WTC11 (cell line): ENCODE results near the gene ZNF688. TPM values are rescaled to one million over a fixed set of nuclear protein-coding genes. Genes with fewer than 3 reads are reported as not detected.

Experiments used
- ATAC-seq: fragments of 200-7000 bp; cut with Tn5 transposase; 2 replicates; pipeline ENCODE4 v1.10.0; 2021; ENCODE audit warnings: mild to moderate bottlenecking, moderate library complexity
- CTCF ChIA-PET: fragments of 300-600 bp; sonication (Branson Sonifier 250); formaldehyde crosslinking; loops from one replicate; lab custom pipeline; 2021; ENCODE audit warnings: antibody characterized with exemption; lab: Charles Lee
- POLR2A ChIA-PET: fragments of 350-600 bp; sonication (Branson Sonifier 250); formaldehyde crosslinking; loops from one replicate; lab custom pipeline; 2021; ENCODE audit warnings: antibody characterized with exemption; lab: Charles Lee
- DNase-seq: peaks from one replicate; pipeline ENCODE4 v3.0.0; 2021; ENCODE audit warnings: low spot score
- H3K27ac Mint-ChIP-seq: 2 replicates; pipeline ENCODE4 v1.8.0; 2021; ENCODE audit warnings: mixed read lengths
- H3K27me3 Mint-ChIP-seq: 2 replicates; pipeline ENCODE4 v1.8.0; 2021; ENCODE audit warnings: low read depth, mild to moderate bottlenecking, moderate library complexity, mixed read lengths
- H3K36me3 Mint-ChIP-seq: 2 replicates; pipeline ENCODE4 v1.8.0; 2021; ENCODE audit warnings: mixed read lengths
- H3K4me1 Mint-ChIP-seq: 2 replicates; pipeline ENCODE4 v1.8.0; 2022; ENCODE audit warnings: mixed read lengths
- H3K4me3 Mint-ChIP-seq: 2 replicates; pipeline ENCODE4 v1.8.0; 2021; ENCODE audit warnings: mild to moderate bottlenecking, moderate library complexity, mixed read lengths
- H3K9me3 Mint-ChIP-seq: 2 replicates; pipeline ENCODE4 v1.8.0; 2021; ENCODE audit warnings: mixed read lengths
- CBFB ChIP-seq: sonication (generic); formaldehyde crosslinking; IDR thresholded peaks from 2 replicates; pipeline ENCODE4 v1.8.1; 2022; ENCODE audit warnings: mild to moderate bottlenecking, low read depth, missing genetic modification reagents
- ESRRA ChIP-seq: sonication (generic); formaldehyde crosslinking; IDR thresholded peaks from 2 replicates; pipeline ENCODE4 v1.8.1; 2022; ENCODE audit warnings: mild to moderate bottlenecking, missing genetic modification reagents, borderline replicate concordance
- FOXP1 ChIP-seq: sonication (generic); formaldehyde crosslinking; IDR thresholded peaks from 2 replicates; pipeline ENCODE4 v1.8.0; 2022; ENCODE audit warnings: missing genetic modification reagents, mild to moderate bottlenecking, moderate library complexity, borderline replicate concordance
- JAZF1 ChIP-seq: fragments of 250-450 bp; sonication (Bioruptor Pico); IDR thresholded peaks from 2 replicates; pipeline ENCODE4 v1.9.0; 2021; ENCODE audit warnings: moderate library complexity, mild to moderate bottlenecking, inconsistent platforms
- NFATC4 ChIP-seq: fragments of 250-450 bp; sonication (Bioruptor Pico); IDR thresholded peaks from 2 replicates; pipeline ENCODE4 v1.9.0; 2021; ENCODE audit warnings: mild to moderate bottlenecking
- SMAD3 ChIP-seq: sonication (generic); formaldehyde crosslinking; IDR thresholded peaks from 2 replicates; pipeline ENCODE4 v1.8.0; 2022; ENCODE audit warnings: missing genetic modification reagents, mild to moderate bottlenecking, borderline replicate concordance
- TCF7 ChIP-seq: sonication (generic); formaldehyde crosslinking; IDR thresholded peaks from 2 replicates; pipeline ENCODE4 v1.8.0; 2022; ENCODE audit warnings: mild to moderate bottlenecking, low read depth, missing genetic modification reagents, moderate library complexity
- ZNF263 ChIP-seq: sonication (generic); formaldehyde crosslinking; IDR thresholded peaks from 2 replicates; pipeline ENCODE4 v1.8.1; 2022; ENCODE audit warnings: low read depth, mild to moderate bottlenecking, moderate library complexity, missing genetic modification reagents
- total RNA-seq: library from RNA; stranded (reverse); gene quantifications from 3 replicates; pipeline ENCODE4 v1.2.3, GENCODE V29; 2021
- TF ChIP-seq, protein P1 (sequence below): sonication (generic); formaldehyde crosslinking; IDR thresholded peaks from 2 replicates; pipeline ENCODE4 v1.8.1; 2023; ENCODE audit warnings: mild to moderate bottlenecking, missing genetic modification reagents, moderate library complexity
- TF ChIP-seq, protein P2 (sequence below): sonication (generic); formaldehyde crosslinking; IDR thresholded peaks from 2 replicates; pipeline ENCODE4 v1.8.0; 2023; ENCODE audit warnings: missing genetic modification reagents, mild to moderate bottlenecking, borderline replicate concordance
- TF ChIP-seq, protein P3 (sequence below): sonication (generic); formaldehyde crosslinking; IDR thresholded peaks from 2 replicates; pipeline ENCODE4 v1.8.1; 2023; ENCODE audit warnings: mild to moderate bottlenecking, missing genetic modification reagents
- TF ChIP-seq, protein P4 (sequence below): sonication (generic); formaldehyde crosslinking; conservative IDR thresholded peaks from 2 replicates; pipeline ENCODE4 v1.8.1; 2022; ENCODE audit warnings: mild to moderate bottlenecking, missing genetic modification reagents
- TF ChIP-seq, protein P5 (sequence below): sonication (generic); formaldehyde crosslinking; IDR thresholded peaks from 2 replicates; pipeline ENCODE4 v1.8.1; 2023; ENCODE audit warnings: mild to moderate bottlenecking, moderate library complexity, missing genetic modification reagents
- TF ChIP-seq, protein P6 (sequence below): sonication (generic); formaldehyde crosslinking; IDR thresholded peaks from 2 replicates; pipeline ENCODE4 v1.8.1; 2022; ENCODE audit warnings: low read depth, missing genetic modification reagents, borderline replicate concordance
- TF ChIP-seq, protein P7 (sequence below): fragments of 250-450 bp; sonication (Bioruptor Pico); conservative IDR thresholded peaks from 2 replicates; pipeline ENCODE4 v1.9.0; 2021; ENCODE audit warnings: mild to moderate bottlenecking

The ZNF688 gene
- total RNA-seq, 1 experiment from 2014 or later: 4.2 TPM

DNA sequence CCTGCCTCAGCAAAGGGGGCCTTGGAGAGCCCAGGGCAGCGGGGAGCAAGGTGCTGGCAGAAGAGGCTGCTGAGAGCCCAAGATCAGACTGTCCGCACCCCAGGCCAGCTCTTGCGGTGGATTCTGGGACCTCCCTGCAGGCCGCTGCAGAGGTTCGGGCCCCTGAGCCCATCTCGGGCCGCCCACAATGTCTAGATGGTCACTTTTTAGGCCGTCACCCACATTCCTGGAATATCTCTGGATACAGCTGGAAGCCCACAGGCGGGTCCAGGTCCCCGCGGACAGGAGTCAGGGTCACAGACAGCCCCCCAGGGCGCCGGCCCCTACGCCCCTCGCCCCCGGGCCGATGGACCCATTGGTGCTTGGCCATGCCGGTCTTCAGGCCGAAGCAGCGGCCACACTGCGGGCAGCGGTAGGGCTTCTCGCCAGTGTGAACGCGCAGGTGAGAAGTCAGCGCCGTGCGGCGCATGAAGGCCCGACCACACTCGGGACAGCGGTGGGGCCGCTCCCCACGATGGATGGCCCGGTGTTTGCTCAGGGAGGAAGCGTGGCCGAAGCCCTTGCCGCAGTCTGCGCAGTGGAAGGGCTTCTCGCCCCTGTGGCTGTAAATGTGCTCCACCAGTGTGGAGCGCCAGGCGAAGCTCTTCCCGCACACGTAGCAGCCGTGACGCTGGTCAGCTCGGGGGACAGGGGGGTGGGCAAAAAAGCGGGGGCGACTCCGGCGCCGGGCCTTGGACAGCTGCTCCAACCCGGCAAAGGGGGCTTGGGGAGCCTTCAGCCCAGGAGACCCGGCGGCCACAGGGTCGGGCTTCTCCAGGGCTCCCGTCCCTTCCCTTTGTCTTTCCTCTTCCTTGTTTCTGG, 39.0 kb downstream of the ZNF688 start:
- TF ChIP-seq ZNF263 (CRISPR knock-in tag): no peak
- TF ChIP-seq FOXP1 (CRISPR knock-in tag): no peak
- no peak for TF ChIP-seq ESRRA (CRISPR knock-in tag)
- TF ChIP-seq JAZF1 (CRISPR knock-in tag): no peak
- TF ChIP-seq, protein P1, sequence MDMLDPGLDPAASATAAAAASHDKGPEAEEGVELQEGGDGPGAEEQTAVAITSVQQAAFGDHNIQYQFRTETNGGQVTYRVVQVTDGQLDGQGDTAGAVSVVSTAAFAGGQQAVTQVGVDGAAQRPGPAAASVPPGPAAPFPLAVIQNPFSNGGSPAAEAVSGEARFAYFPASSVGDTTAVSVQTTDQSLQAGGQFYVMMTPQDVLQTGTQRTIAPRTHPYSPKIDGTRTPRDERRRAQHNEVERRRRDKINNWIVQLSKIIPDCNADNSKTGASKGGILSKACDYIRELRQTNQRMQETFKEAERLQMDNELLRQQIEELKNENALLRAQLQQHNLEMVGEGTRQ (CRISPR knock-in tag): no peak
- DNase-seq: no peak
- Mint-ChIP-seq H3K27me3 (no peaks in the 10 kb centered on the region), H3K36me3 (peaks cover 13% of the 10 kb centered on the region), H3K27ac (peak overlapping the region; percentile 84), H3K4me3 (peak overlapping the region; percentile 68), H3K9me3 (no peaks in the 10 kb centered on the region), H3K4me1 (peaks cover 32% of the 10 kb centered on the region)
- ChIA-PET CTCF (interaction anchor here (0.6 to 4.7 kb wide), 2 partner anchors 23 to 83 kb away, joined by 3 to 30 read pairs; no protein-coding TSS in a partner anchor), POLR2A (no interaction called here)
- ATAC-seq: no peak

DNA sequence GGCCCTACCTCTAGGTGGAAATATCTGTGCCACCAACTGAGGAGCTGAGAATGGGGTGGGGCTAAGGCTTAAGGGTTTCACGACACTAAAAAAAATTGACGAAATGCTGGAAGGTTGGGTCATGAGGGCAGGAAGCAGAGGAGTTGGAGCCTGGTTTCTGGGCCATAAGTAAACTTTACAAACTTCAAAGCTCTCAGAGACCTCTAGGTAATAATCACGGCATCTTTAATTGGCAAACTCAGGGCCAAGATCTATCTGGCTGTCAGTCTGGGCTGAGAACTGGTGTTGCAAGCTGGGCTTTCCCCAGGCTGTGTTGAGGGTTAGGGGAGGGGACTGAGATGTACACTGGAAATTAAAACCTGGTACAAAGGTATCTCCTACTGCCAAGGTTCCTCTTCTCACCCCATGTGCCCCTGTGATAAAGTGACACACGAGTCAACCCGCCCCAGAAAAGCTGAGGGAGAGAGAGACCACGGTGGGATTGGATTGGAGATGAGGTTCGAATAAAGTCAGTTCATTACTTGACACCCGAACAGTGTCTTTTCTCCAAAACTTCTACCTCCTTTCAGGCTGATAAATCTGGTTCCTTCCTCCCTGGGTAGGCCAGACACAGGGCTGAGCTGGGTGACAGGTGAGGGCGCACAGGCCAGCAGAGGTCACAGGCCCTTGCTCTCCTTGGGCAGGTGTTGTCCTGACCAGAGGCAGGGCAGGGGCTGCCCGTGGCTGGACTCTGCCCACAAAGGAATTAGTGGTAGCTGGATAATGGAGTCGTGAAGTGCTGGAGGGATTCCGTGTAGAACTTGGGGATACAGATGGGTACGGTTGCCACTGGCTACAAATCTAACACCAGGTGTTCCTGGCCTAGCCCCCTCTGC, 41.1 kb downstream of the ZNF688 start:
- Mint-ChIP-seq H3K27ac (no peak overlapping the region), H3K27me3 (no peaks in the 10 kb centered on the region), H3K36me3 (peaks cover 6% of the 10 kb centered on the region; the same call in 1 of the 2 replicates), H3K4me1 (peaks cover 23% of the 10 kb centered on the region), H3K9me3 (no peaks in the 10 kb centered on the region), H3K4me3 (no peak overlapping the region)
- ChIA-PET POLR2A (no interaction called here), CTCF (interaction anchor here (0.6 to 3.5 kb wide), 3 partner anchors 85 to 164 kb away, joined by 3 to 20 read pairs (median 5); partner anchors contain the start of gene DCTPP1)
- ATAC-seq (no peak), DNase-seq (no peak)
- TF ChIP-seq, protein P2, sequence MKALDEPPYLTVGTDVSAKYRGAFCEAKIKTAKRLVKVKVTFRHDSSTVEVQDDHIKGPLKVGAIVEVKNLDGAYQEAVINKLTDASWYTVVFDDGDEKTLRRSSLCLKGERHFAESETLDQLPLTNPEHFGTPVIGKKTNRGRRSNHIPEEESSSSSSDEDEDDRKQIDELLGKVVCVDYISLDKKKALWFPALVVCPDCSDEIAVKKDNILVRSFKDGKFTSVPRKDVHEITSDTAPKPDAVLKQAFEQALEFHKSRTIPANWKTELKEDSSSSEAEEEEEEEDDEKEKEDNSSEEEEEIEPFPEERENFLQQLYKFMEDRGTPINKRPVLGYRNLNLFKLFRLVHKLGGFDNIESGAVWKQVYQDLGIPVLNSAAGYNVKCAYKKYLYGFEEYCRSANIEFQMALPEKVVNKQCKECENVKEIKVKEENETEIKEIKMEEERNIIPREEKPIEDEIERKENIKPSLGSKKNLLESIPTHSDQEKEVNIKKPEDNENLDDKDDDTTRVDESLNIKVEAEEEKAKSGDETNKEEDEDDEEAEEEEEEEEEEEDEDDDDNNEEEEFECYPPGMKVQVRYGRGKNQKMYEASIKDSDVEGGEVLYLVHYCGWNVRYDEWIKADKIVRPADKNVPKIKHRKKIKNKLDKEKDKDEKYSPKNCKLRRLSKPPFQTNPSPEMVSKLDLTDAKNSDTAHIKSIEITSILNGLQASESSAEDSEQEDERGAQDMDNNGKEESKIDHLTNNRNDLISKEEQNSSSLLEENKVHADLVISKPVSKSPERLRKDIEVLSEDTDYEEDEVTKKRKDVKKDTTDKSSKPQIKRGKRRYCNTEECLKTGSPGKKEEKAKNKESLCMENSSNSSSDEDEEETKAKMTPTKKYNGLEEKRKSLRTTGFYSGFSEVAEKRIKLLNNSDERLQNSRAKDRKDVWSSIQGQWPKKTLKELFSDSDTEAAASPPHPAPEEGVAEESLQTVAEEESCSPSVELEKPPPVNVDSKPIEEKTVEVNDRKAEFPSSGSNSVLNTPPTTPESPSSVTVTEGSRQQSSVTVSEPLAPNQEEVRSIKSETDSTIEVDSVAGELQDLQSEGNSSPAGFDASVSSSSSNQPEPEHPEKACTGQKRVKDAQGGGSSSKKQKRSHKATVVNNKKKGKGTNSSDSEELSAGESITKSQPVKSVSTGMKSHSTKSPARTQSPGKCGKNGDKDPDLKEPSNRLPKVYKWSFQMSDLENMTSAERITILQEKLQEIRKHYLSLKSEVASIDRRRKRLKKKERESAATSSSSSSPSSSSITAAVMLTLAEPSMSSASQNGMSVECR (CRISPR knock-in tag): no peak
- TF ChIP-seq, protein P3, sequence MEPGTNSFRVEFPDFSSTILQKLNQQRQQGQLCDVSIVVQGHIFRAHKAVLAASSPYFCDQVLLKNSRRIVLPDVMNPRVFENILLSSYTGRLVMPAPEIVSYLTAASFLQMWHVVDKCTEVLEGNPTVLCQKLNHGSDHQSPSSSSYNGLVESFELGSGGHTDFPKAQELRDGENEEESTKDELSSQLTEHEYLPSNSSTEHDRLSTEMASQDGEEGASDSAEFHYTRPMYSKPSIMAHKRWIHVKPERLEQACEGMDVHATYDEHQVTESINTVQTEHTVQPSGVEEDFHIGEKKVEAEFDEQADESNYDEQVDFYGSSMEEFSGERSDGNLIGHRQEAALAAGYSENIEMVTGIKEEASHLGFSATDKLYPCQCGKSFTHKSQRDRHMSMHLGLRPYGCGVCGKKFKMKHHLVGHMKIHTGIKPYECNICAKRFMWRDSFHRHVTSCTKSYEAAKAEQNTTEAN: no peak
- TF ChIP-seq CBFB (no peak), SMAD3 (no peak), TCF7 (no peak), NFATC4 (CRISPR knock-in tag) (no peak), FOXP1 (CRISPR knock-in tag) (no peak)
- TF ChIP-seq, protein P4, sequence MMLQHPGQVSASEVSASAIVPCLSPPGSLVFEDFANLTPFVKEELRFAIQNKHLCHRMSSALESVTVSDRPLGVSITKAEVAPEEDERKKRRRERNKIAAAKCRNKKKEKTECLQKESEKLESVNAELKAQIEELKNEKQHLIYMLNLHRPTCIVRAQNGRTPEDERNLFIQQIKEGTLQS: no peak
- TF ChIP-seq, protein P5, sequence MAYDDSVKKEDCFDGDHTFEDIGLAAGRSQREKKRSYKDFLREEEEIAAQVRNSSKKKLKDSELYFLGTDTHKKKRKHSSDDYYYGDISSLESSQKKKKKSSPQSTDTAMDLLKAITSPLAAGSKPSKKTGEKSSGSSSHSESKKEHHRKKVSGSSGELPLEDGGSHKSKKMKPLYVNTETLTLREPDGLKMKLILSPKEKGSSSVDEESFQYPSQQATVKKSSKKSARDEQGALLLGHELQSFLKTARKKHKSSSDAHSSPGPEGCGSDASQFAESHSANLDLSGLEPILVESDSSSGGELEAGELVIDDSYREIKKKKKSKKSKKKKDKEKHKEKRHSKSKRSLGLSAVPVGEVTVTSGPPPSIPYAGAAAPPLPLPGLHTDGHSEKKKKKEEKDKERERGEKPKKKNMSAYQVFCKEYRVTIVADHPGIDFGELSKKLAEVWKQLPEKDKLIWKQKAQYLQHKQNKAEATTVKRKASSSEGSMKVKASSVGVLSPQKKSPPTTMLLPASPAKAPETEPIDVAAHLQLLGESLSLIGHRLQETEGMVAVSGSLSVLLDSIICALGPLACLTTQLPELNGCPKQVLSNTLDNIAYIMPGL (CRISPR knock-in tag): no peak
- TF ChIP-seq, protein P6, sequence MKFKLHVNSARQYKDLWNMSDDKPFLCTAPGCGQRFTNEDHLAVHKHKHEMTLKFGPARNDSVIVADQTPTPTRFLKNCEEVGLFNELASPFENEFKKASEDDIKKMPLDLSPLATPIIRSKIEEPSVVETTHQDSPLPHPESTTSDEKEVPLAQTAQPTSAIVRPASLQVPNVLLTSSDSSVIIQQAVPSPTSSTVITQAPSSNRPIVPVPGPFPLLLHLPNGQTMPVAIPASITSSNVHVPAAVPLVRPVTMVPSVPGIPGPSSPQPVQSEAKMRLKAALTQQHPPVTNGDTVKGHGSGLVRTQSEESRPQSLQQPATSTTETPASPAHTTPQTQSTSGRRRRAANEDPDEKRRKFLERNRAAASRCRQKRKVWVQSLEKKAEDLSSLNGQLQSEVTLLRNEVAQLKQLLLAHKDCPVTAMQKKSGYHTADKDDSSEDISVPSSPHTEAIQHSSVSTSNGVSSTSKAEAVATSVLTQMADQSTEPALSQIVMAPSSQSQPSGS (CRISPR knock-in tag): no peak
- TF ChIP-seq, protein P7, sequence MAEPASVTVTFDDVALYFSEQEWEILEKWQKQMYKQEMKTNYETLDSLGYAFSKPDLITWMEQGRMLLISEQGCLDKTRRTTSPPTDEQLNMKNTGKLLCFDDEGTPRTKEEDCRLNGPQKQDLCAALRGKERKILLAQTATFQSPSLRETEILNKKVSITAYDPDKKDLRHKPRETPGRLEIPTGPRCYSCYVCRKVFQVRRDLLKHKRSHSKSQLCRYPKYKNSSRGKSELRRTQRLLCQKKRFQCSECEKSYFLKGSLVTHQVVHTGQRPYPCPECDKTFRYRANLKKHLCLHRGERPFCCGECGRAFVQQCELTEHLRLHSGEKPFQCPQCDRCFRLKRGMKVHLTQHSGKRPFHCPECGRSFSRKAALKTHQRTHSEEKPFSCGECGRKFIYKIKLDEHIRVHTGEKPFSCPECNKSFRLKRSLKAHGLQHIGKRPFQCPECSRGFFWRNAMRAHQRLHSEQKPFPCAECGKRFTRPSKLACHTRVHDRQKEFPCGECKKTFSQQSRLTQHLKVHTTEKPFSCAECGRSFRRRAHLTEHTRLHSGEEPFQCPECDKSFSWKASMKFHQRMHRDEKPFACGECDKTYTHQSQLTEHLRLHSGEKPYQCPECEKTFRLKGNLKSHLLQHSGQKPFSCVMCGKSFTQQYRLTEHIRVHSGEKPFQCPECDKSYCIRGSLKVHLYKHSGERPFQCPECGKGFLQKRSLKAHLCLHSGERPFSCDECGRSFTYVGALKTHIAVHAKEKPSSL (CRISPR knock-in tag): no peak
